GM19238 (cell line): ENCODE measurements around the gene HNMT.
"Not testable (repeated sequence)": the region's sequence is repeated elsewhere in the genome, so short reads cannot be mapped to it uniquely, and the experiment has no call there.

Experiments used
- DNase-seq: peaks from one replicate; pipeline ENCODE4 v3.0.0; 2011; ENCODE audit warnings: low spot score; ENCODE audit not compliant: insufficient read length

Gene HNMT

DNA sequence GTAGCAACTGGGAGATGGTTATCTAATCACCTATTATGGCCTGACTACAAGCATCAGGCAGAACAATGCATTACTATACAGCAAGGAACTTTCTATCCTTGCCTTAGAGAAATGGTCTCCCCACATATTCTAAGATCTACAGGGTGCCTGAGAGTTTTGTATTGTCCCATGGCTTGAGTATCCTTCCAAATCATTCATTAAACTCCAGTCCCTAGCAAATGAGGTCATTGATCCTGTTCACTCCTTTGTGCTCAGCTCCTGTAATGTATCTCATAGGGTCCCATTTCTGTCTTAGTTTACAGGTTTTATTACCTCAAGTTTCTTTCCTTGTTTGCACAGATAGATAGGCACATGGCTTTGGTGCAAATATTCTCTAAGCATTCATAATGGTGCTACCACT is 9.0 kb downstream of the HNMT start:
- no peak for DNase-seq

DNA sequence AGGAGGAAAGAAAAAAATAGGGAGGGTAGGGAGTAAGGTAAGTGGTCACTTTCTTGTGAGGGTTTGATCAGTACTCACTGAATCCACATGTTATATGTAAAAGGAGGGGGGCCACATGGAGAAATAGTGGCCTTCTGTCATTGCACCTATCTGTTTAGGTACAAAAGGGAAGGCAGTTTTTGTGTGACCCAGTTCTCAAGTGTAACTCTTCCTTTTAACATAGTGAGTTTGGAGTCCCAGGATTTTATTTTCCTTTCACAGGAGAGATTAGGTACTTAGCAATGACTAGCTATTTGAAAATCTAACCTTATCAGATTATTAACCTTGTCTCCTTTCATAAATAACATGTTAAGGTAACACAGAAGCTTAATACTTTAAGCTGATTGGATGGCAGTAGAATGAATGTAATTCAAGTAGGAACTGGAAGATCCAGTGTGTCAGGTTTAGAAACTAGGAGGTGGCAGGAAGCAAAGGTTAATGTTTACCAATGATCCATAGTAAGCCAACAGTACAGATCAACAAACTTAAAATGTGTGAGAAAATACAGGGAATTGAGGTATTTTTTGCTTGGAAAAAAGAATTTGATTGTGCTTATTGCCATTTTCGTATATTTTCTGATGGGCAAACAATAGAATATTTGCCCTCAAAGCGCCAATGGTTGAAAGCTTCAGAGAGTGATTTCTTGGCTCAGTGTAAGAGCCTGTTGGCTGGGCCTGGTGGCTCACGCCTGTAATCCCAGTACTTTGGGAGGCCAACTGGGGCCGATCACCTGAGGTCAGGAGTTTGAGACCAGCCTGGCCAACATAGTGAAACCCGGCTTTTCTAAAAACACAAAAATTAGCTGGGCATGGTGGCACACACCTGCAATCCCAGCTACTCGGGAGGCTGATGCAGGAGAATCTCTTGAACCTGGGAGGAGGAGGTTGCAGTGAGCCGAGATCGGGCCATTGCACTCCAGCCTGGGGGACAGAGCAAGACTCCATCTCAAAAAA is 11.3 kb downstream of the HNMT start:
- DNase-seq = no peak

DNA sequence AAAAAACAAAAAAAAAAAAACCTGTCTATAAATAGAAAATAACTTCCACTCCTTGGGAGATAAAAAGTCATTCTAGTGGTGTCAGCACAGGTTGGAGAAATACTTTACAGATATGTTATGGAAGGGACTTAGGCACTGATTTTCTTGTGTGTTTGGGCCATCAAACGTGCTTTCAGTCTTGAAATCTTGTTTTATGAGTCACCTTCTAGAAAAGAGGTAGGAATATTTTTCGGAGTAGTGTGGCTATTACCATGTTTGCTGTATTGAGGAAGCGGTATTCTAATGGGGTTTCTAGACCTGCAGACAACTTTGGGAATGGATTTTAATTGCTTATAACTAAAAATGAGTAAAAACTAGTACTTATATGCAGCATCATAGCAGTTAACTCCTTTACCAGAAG is 12.0 kb downstream of the HNMT start:
- no peak for DNase-seq

DNA sequence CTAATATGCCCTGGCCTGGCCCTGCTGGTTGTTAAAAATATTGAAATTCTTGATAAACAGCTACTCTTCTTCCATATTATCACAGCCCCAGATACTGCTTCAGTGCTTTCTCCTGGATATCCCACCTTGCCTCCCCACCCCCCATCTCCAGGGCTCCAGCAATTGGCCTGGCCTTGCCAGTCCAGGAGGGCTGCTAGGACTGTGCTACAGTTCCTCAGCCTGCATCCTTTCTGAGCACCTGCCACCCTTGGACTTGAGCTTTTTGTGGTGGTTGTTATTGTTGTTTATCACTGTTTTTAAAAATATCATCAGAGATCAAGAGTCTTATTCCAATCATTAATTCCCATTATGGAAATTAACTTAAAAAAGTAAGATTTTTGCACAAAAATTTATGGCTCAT is 13.5 kb downstream of the HNMT start:
- DNase-seq = no peak

DNA sequence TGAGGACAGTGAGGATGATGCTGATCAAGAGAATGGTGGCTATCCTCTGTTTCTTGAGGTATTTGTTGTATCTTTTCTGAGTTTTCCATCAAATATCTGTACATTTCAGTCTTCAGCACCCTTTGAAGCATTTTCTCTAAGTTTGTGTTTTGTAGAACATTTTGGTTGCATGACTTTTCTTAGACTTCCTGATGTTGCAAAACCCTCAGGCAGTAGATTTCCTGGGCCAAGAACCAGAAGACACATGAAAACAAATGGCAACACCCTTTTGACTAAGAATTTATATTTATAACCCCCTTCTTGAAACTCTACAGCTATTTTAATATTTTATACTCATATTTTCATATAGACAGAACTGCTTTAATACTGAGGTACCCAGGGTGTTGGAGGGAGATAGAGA is 16.2 kb downstream of the HNMT start:
- no peak for DNase-seq

DNA sequence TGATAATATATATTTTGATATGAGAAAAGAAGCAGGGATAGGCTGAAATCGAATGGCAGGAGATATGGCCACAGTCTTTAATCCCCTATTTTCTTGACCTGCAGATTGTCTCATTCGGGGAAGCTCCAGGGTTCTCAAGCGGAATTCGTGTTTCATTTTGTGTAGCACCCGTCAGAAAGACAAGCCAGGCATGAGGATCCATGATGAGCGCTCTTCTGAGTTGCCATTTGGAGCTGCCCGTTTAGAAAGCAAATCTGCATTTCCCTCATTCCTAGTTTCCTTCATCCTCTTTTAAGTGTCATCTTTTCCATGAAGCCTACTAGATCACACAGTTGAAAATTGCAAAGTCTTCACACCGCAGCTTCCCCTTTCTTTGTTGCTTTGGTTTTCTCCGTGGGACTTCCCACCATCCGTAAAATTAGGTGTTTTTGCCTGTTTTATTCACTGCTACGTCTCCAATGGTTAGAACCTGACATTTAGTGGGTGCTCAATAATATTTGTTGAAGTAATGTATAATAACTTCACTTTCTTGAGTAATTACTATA is 16.9 kb downstream of the HNMT start:
- DNase-seq = no peak

DNA sequence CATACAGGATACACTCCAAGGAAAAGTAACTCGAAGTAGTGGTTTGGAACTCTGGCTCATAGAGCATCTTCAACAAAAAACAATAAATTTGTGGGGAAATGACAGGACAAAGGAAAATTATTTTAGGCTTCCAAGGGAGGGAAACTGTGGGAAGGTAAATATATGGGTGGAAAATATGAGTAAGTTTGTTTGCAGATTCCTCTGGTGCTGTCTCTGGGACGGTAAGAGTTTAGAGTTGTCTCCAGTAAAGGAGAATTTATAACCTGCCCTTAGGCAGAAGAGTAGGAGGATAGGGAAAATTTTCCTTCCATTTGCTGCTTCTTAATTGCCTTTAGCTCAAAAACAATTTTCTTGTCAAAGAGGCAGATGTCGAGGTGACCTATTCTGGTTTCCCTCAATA is 19.3 kb downstream of the HNMT start:
- no peak for DNase-seq

DNA sequence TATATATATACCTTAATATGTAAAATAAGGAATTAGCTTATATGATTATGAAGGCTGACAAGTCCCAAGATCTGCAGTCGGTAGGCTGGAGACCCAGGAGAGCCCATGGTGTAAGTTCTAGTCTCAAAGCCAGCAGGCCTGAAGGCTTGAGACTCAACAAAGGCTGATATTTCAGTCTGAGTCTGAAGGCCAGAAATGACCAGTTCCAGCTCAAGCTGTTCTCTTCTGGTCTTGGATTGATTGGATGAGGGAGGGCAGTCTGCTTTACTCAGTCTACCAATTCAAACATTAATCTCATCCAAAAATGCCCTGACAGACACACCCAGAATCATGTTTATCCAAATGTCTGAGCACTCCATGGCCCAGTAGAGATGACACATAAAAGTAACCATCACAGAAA is 22.0 kb downstream of the HNMT start:
- no peak for DNase-seq

DNA sequence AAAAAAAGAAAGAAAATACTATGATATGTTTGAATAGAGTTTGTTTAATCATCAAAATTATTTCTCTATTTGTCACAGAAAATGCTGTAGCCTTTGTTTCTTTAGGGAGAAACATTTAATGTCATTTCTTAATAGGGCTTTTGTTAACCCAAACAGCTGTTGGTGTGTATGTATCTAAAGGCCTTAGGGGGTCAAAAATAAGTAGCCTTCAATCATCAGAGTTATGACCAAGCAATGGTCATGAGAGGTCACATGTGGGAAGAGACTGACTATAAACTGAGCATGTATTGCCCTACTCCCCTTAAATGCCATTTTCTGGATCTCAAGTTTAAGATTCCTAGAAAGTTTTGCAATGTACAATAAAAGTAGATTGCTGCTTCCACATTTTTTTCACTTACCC is 22.7 kb downstream of the HNMT start:
- no peak for DNase-seq

DNA sequence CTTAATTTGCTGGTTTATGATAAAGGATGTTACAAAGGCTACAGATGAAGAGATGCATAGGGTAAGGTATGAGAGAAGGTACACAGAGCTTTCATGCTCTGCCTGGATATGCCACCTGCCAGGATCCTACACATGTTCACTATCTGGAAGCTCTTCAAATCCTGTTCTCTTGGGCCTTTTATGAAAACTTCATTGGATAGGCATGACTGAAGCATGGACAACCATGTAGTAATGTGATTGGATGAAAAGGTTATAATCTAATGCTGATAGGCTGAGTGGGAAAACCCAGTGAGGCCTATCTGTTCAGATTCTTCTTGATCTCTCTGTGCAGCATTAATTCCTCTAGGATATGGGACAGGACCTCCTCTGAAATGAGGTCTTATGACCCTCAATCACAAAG is 26.8 kb downstream of the HNMT start:
- no peak for DNase-seq

DNA sequence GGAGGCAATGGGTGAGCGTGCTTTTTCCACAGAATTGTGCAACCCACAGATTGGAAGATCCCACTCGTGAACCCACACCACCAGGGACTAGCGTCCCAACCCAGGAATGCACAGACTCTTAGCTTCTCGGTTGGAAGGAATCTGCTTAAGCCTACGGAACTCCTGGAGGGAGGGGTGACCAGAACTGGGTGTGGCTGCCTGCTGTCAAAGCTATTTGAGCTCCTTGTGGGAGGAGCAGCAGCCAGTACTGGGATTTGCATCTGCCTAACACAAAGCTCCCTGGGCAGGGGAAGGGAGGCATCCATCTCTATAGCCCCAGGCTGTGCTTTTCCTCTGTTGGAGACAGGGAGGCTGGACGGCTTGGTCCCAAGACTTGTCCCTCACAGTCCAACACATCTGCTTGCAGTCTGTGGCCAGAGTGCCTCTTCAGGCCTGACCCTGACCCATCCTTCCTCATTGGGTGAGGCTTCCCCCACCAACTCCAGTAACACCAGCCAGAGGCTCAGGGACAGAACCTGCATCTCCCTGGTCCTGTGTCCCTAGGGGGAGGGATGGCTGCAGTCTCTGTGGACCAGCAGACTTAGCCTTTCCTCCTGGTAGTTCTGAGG is 27.9 kb downstream of the HNMT start:
- DNase-seq = no peak

DNA sequence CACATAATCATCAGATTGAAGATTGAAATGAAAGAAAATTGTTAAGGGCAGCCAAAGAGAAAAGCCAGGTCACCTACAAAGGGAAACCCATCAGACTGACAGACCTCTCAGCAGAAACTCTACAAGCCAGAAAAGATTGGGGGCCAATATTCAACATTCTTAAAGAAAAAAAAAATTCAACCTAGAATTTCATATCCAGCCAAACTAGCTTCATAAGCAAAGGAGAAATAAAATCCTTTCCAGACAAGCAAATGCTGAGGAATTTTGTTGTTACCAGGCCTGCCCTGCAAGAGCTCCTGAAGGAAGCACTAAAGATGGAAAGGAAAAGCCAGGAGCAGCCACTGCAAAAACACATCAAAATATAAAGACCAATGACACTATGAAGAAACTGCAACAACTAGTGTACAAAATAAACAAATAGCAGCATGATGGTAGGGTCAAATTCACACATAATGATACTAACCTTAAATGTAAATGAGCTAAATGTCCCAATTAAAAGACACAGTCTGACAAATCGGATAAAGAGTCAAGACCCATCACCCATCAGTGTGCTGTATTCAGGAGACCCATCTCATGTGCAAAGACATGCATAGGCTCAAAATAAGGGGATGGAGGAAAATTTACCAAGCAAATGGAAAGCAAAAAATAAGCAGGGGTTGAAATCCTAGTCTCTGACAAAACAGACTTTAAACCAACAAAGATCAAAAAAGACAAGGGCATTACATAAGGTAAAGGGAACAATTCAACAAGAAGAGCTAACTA is 29.6 kb downstream of the HNMT start:
- not testable (repeated sequence) for DNase-seq

DNA sequence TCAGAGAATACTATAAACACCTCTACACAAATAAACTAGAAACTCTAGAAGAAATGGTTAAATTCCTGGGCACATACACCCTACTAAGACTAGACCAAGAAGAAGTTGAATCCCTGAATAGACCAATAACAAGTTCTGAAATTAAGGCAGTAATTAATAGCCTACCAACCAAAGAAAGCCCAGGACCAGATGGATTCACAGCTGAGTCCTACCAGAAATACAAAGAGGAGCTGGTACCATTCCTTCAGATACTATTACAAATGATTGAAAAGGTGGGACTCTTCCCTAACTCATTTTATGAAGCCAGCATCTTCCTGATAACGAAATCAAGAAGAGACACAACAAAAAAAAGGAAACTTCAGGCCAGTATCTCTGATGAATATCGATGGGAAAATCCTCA is 31.1 kb downstream of the HNMT start:
- DNase-seq = not testable (repeated sequence)

DNA sequence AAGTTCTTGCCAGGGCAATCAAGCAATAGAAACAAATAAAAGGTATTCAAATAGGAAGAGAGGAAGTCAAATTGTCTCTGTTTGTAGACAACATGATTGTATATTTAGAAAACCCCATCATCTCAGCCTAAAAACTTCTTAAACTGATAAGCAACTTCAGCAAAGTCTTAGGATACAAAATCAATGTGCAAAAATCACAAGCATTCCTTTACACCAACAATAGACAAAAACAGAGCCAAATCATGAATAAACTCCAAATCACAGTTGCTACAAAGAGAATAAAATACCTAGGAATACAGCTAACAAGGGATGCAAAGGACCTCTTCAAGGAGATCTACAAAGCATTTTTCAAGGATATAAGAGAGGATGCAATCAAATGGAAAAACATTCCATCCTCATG is 31.9 kb downstream of the HNMT start:
- DNase-seq = not testable (repeated sequence)

DNA sequence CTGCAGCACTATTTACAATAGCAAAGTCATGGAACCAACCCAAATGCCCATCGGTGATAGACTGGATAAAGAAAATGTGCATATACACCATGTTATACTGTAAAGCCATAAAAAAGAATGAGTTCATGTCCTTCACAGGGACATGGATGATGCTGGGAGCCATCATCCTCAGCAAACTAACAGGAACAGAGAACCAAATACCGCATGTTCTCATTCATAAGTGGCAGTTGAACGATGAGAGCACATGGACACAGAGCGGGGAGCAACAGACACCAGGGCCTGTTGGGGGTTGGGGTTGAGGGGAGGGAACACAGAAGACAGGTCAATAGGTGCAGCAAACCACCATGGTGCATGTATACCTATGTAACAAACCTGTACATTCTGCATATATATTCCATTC is 33.5 kb downstream of the HNMT start:
- DNase-seq = no peak

DNA sequence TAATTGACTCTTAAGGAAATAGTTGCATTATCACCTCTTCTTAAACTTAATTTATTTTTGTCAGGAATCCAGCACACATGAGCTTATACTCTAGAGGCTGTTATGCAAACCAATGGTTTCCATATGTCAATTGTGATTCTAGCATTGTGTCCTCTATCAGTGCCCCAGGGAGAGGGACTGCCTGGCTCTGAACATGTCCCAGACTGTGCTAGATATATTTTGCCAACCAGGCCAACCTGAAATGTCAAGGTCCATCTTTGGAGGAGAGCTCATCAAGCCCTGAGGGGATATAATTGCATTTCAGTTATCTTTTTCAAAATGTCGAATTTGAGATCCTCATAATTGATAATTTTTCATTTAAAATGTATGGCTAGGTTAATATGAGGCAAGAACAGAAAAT is 34.2 kb downstream of the HNMT start:
- no peak for DNase-seq

DNA sequence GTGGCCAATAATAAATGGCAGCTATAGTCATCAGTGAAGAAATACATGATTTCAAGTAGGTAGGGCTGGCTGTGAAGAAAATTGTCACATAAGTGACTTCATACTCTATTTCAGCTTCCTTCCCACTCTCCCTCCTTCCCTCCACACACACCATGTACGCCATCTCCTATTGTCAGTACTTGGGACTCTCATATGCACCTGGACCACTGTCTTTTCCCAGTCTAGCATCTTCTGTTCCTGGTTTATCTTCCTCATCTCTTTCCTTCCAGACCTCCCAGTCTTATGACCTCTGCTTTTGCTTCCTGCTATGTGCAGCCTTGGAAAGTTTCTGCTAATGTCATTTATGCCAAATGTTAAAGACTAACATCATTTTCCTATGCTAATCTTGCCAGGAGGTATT is 35.0 kb downstream of the HNMT start:
- no peak for DNase-seq

DNA sequence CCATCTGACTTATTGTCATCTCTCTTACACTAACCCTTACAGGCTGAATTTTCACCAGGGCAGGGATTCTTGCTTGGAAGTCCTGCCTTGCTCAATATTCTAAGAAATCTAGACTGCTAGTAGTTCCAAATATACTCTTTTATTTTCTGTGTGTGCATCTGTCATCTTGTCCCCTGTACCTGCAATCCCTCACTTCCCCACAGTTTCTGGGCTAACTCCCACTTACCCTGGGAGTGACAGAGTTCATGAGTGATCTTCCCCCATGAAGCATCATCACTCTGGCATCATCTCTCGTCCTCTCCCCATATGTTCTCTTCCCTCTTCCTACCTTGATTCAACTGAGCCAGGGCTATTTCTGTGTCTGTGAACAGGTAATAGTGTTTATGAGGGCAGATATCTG is 35.7 kb downstream of the HNMT start:
- DNase-seq = no peak

DNA sequence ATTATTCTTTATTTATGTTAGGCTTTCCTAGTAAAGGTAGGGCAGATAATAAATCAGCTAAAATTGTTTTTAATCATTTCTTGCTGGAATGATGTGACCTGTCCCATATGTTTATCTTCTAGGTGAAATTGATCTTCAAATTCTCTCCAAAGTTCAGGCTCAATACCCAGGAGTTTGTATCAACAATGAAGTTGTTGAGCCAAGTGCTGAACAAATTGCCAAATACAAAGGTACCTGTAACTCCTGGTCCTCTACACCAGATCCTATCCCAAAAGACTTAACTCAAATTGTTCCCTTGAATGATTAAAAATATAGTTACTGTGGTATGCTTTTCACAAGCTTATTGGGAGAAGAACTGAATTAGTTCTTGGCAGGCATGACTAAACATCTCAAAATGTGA is 36.5 kb downstream of the HNMT start:
- no peak for DNase-seq

DNA sequence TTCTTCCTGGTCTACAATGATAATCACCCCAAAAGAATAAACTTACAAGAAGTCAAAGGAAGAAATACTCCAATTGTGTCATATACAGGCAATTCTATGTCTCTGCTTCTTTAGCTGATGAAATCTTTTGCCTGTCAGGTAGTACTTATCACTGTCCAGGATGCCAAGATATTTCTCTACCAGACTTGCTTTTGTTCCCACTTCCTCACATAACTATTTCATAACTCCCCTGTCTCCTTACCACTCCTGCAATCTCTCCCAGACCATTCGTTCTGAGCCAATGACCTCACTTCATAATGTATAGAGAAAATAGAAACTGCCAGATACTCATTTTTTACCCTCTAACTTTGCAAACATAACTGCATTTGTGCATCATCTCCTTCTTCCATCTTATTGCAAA is 39.1 kb downstream of the HNMT start:
- no peak for DNase-seq

DNA sequence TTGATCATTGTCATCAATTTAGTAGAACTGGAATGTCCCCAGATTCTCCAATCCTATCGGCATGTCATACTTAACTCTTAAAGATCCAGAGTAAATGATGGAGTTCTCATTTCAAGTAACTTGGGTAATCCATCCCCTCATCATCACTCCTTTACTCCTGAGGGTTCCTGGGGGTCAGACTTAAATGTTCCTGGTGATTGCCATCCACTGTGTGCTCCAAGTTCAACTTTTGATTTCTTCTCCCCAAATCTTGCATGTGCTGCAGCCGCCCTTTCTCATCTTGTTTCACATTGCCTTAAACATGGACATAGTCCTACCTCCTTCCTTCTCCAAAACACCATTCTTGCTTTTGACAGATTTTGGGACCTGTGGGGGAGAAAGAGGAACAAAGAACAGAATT is 43.2 kb downstream of the HNMT start:
- no peak for DNase-seq

DNA sequence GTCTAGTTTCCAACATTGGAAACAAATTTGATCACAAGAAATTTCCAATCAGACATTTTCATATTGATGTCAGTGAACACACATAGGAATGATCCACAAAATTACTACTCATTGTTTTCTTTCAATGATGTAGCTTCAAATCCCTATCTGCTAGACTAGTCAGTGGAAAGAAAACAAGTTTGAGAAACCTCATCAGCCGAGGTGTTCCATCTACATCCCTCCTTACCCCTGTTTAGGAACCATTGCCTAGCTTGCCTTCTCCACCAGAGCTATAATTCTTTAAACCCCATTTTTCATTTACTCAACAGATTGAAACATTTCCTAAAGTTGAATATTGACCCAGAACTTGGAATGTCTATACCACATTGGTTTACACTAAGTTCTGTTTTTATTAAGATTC is 45.3 kb downstream of the HNMT start:
- no peak for DNase-seq
